Hematopoietic multipotent progenitor cell treated with erythropoietin and hydrocortisone succinate and interleukin-3 and kit ligand, for 17 days (in vitro differentiated cells): ENCODE results near the gene WHRN.

ENCODE experiments used
- DNase-seq: peaks from one replicate; pipeline ENCODE4 v3.0.0-alpha.2; 2015; ENCODE audit warnings: low spot score

WHRN gene

GRCh38 chr9:114492991-114493390, 12.3 kb downstream of the WHRN start:
- DNase-seq: no peak

- DNase-seq: no peak
These were observed 13.8 kb downstream of the WHRN start for GRCh38 chr9:114491430-114492003.

GRCh38 chr9:114489928-114490327, 15.3 kb downstream of the WHRN start:
- DNase-seq: no peak

- DNase-seq: no peak
These were observed 16.7 kb downstream of the WHRN start for GRCh38 chr9:114488398-114489129.

GRCh38 chr9:114487607-114488300, 17.5 kb downstream of the WHRN start:
- peak; percentile 54 for DNase-seq

- DNase-seq: no peak
These were observed 18.9 kb downstream of the WHRN start for GRCh38 chr9:114486205-114486963.

GRCh38 chr9:114484854-114485443, 20.3 kb downstream of the WHRN start:
- DNase-seq: no peak

- DNase-seq: no peak
These were observed 20.9 kb downstream of the WHRN start for GRCh38 chr9:114484215-114484853.

- DNase-seq: no peak
These were observed 21.8 kb downstream of the WHRN start for GRCh38 chr9:114483499-114483898.

GRCh38 chr9:114482593-114482992, 22.7 kb downstream of the WHRN start:
- no peak for DNase-seq

GRCh38 chr9:114481789-114482188, 23.5 kb downstream of the WHRN start:
- DNase-seq: no peak

GRCh38 chr9:114480746-114481435, 24.4 kb downstream of the WHRN start:
- DNase-seq: no peak

GRCh38 chr9:114478871-114479270, 26.4 kb downstream of the WHRN start:
- DNase-seq: no peak

GRCh38 chr9:114478459-114478858, 26.8 kb downstream of the WHRN start:
- no peak for DNase-seq

GRCh38 chr9:114477642-114478041, 27.6 kb downstream of the WHRN start:
- no peak for DNase-seq

GRCh38 chr9:114476891-114477469, 28.3 kb downstream of the WHRN start:
- no peak for DNase-seq

GRCh38 chr9:114475412-114476135, 29.7 kb downstream of the WHRN start:
- no peak for DNase-seq

- no peak for DNase-seq
These were observed 30.8 kb downstream of the WHRN start for GRCh38 chr9:114474425-114474824.

- no peak for DNase-seq
These were observed 31.8 kb downstream of the WHRN start for GRCh38 chr9:114473447-114473801.
